ENCODE results near the gene ZNF362.

ZNF362 gene

DNA sequence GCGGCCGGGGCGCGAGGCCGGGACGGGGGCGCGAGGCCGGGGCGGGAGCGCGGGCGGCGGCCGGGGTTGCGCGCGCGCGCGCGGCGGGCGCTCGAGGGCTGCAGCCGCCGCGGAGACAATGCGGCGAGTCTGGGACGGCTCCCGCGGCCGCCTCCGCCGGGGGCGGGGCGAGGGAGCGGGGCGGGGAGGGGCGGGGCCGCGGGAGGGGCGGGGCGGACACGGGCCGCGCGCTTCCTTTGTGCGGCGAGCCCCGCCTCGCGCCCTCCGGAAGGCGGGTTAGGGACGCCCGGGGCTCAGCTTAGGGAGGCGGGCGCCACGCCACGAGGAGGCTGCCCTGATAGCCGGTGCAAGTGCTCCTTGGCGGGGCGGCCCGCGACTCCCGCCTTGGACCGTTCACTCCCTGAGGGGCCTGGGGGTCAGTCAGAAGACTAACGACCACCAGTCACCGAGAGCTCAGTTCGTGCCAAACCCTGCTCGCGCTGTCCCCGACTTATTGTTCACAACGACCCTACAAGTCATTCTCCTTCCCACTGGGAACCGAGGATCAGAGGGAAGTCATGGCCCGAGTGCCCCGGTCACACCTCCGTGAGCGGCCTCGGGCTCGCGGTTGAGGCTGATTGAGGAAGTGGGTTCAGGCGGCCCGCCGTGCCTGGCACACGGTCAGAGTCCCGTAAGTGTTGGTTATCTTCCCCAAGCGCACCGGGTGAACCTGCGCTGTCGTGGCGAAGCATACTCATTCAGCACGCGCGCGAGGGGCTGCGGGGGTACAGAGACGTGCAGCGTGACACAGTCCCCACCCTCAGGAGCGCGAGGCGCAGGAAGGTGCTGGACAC lies 93.7 kb downstream of the ZNF362 start:
- H3K4me1 ChIP-seq (ENCODE audit: control insufficient read depth, low read length): peaks cover 54% of the 10 kb centered on the region
- peaks cover 2% of the 10 kb centered on the region; the same call in 1 of the 2 replicates for H3F3A ChIP-seq (ENCODE audit: control insufficient read depth, insufficient read depth)
- H3K36me3 ChIP-seq (ENCODE audit: control insufficient read depth, low read length): peaks cover 32% of the 10 kb centered on the region
- H3K4me3 ChIP-seq (ENCODE audit: low read length): peak overlapping the region; percentile 84
- H3K4me2 ChIP-seq (ENCODE audit: low read length): peak overlapping the region; percentile 97
- TF ChIP-seq, protein P1, sequence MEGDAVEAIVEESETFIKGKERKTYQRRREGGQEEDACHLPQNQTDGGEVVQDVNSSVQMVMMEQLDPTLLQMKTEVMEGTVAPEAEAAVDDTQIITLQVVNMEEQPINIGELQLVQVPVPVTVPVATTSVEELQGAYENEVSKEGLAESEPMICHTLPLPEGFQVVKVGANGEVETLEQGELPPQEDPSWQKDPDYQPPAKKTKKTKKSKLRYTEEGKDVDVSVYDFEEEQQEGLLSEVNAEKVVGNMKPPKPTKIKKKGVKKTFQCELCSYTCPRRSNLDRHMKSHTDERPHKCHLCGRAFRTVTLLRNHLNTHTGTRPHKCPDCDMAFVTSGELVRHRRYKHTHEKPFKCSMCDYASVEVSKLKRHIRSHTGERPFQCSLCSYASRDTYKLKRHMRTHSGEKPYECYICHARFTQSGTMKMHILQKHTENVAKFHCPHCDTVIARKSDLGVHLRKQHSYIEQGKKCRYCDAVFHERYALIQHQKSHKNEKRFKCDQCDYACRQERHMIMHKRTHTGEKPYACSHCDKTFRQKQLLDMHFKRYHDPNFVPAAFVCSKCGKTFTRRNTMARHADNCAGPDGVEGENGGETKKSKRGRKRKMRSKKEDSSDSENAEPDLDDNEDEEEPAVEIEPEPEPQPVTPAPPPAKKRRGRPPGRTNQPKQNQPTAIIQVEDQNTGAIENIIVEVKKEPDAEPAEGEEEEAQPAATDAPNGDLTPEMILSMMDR (IDR thresholded peaks at IDR 0.05; ENCODE audit: low read depth, low read length, poor library complexity, severe bottlenecking): no peak
- TF ChIP-seq EZH2phosphoT487 (IDR thresholded peaks at IDR 0.05; ENCODE audit: borderline replicate concordance, low read length): no peak
- peaks cover 5% of the 10 kb centered on the region for H4K20me1 ChIP-seq (ENCODE audit: control insufficient read depth, insufficient read depth, low read depth, low read length)
- H3K27ac ChIP-seq (ENCODE audit: low read depth, low read length): peak overlapping the region; percentile 64
- no peaks in the 10 kb centered on the region for H3K9me3 ChIP-seq (ENCODE audit: control insufficient read depth, insufficient read depth, low read length)
- no peaks in the 10 kb centered on the region for H3K9me2 ChIP-seq (replicated peaks; ENCODE audit: control insufficient read depth, low read length)
- peaks cover 44% of the 10 kb centered on the region for H3K79me2 ChIP-seq (ENCODE audit: control insufficient read depth, low read length)
- H3K27me3 ChIP-seq (ENCODE audit: control insufficient read depth, low read length): no peaks in the 10 kb centered on the region
